OCI-LY3 (cell line): ENCODE results near the gene USP4.
A peak's percentile ranks its signal among the peaks of the same experiment; 100 is the strongest.

Source experiments
- H2AFZ ChIP-seq: fragments of 200-600, 300-600 bp; shearing (Covaris generic); 2 replicates; pipeline ENCODE4 v1.6.0; 2014; ENCODE audit warnings: antibody characterized with exemption, low read depth, low read length
- H3K27ac ChIP-seq: fragments of 200-600, 300-600 bp; sonication (generic); 2 replicates; pipeline ENCODE4 v1.5.1; 2014; ENCODE audit warnings: mild to moderate bottlenecking, low read length, moderate library complexity, mixed read lengths
- H3K27me3 ChIP-seq: fragments of 200-600, 300-600 bp; sonication (generic); 2 replicates; pipeline ENCODE4 v1.6.1; 2014; ENCODE audit warnings: low read depth, low read length, mixed read lengths
- H3K36me3 ChIP-seq: fragments of 200-600, 300-600 bp; sonication (generic); replicated peaks from 2 replicates; pipeline ENCODE3; 2014; ENCODE audit warnings: low read depth, low read length, mixed read lengths
- H3K4me1 ChIP-seq: fragments of 300-600, 200-600 bp; sonication (generic); 2 replicates; pipeline ENCODE4 v1.6.1; 2014; ENCODE audit warnings: low read length, mixed read lengths
- H3K4me2 ChIP-seq: fragments of 200-600, 300-600 bp; sonication (generic); 2 replicates; pipeline ENCODE4 v1.6.1; 2014; ENCODE audit warnings: low read length, mixed read lengths
- H3K4me3 ChIP-seq: fragments of 300-600, 200-600 bp; sonication (generic); 2 replicates; pipeline ENCODE4 v1.5.1; 2014; ENCODE audit warnings: antibody characterized with exemption, mild to moderate bottlenecking, low read length, moderate library complexity
- H3K79me2 ChIP-seq: fragments of 300-600, 200-600 bp; shearing (Covaris generic); 2 replicates; pipeline ENCODE4 v1.6.1; 2014; ENCODE audit warnings: mild to moderate bottlenecking, low read length, mixed read lengths
- H3K9ac ChIP-seq: fragments of 300-600, 200-600 bp; shearing (Covaris generic); 2 replicates; pipeline ENCODE4 v1.6.0; 2014; ENCODE audit warnings: mild to moderate bottlenecking, low read length, moderate library complexity
- H3K9me3 ChIP-seq: fragments of 200-600, 300-600 bp; shearing (Covaris generic); 2 replicates; pipeline ENCODE4 v1.6.1; 2014; ENCODE audit warnings: low read length, mixed read lengths; ENCODE audit not compliant: insufficient read depth
- H4K20me1 ChIP-seq: fragments of 200-600, 300-600 bp; sonication (generic); 2 replicates; pipeline ENCODE4 v1.6.1; 2016; ENCODE audit warnings: low read length, mixed read lengths; ENCODE audit not compliant: insufficient read depth
- CTCF ChIP-seq: fragments of 200-600, 300-600 bp; sonication (generic); IDR thresholded peaks from 2 replicates; pipeline ENCODE4 v1.5.1; 2014; ENCODE audit warnings: antibody characterized with exemption, low read length, low read depth
- EZH2phosphoT487 ChIP-seq: fragments of 200-600 bp; shearing (Covaris generic); IDR thresholded peaks from 2 replicates; pipeline ENCODE4 v1.6.1; 2018; ENCODE audit warnings: antibody characterized with exemption, mixed run types, low read depth

The USP4 gene

GRCh38 chr3:49346797-49347251 lies 7.0 kb upstream of the USP4 start:
- no peaks in the 10 kb centered on the region for H3K9me3 ChIP-seq
- H3K4me3 ChIP-seq: no peak overlapping the region
- no peaks in the 10 kb centered on the region for H3K36me3 ChIP-seq
- H3K27ac ChIP-seq: 0 out of 2 replicates have a peak overlapping the region, but pooled peaks have one; percentile 17
- no peak overlapping the region for H3K9ac ChIP-seq
- H4K20me1 ChIP-seq: no peaks in the 10 kb centered on the region
- H3K79me2 ChIP-seq: peaks cover 2% of the 10 kb centered on the region; the same call in 1 of the 2 replicates
- H3K27me3 ChIP-seq: no peaks in the 10 kb centered on the region
- H3K4me2 ChIP-seq: no peak overlapping the region
- peaks cover 46% of the 10 kb centered on the region for H3K4me1 ChIP-seq
- H2AFZ ChIP-seq: no peak overlapping the region
- no peak for TF ChIP-seq EZH2phosphoT487

GRCh38 chr3:49343163-49343562 lies 3.3 kb upstream of the USP4 start:
- no peak overlapping the region for H3K4me3 ChIP-seq
- no peaks in the 10 kb centered on the region for H4K20me1 ChIP-seq
- no peaks in the 10 kb centered on the region for H3K27me3 ChIP-seq
- no peak overlapping the region for H2AFZ ChIP-seq
- peak overlapping the region; percentile 82 for H3K27ac ChIP-seq
- TF ChIP-seq CTCF: no peak
- TF ChIP-seq EZH2phosphoT487: no peak
- H3K79me2 ChIP-seq: peaks cover 31% of the 10 kb centered on the region
- H3K9ac ChIP-seq: peak overlapping the region; percentile 36; the same call in 1 of the 2 replicates
- H3K4me2 ChIP-seq: peak overlapping the region; percentile 6
- no peaks in the 10 kb centered on the region for H3K9me3 ChIP-seq
- H3K36me3 ChIP-seq: no peaks in the 10 kb centered on the region
- peaks cover 60% of the 10 kb centered on the region for H3K4me1 ChIP-seq

- TF ChIP-seq CTCF: no peak
- TF ChIP-seq EZH2phosphoT487: no peak
- peaks cover 60% of the 10 kb centered on the region for H3K4me1 ChIP-seq
- H2AFZ ChIP-seq: peak overlapping the region; percentile 24; the same call in 1 of the 2 replicates
- no peak overlapping the region; the same call in 1 of the 2 replicates for H3K9ac ChIP-seq
- H3K4me3 ChIP-seq: no peak overlapping the region
- H3K4me2 ChIP-seq: no peak overlapping the region
- H3K79me2 ChIP-seq: peaks cover 41% of the 10 kb centered on the region
- no peaks in the 10 kb centered on the region for H3K27me3 ChIP-seq
- peaks cover 2% of the 10 kb centered on the region for H3K36me3 ChIP-seq
- no peaks in the 10 kb centered on the region for H4K20me1 ChIP-seq
- H3K9me3 ChIP-seq: no peaks in the 10 kb centered on the region
- H3K27ac ChIP-seq: peak overlapping the region; percentile 82
These were observed 2.1 kb upstream of the USP4 start for GRCh38 chr3:49341996-49342395.

GRCh38 chr3:49339581-49339940 lies 292 bp downstream of the USP4 start:
- peak overlapping the region; percentile 98 for H3K4me2 ChIP-seq
- peaks cover 45% of the 10 kb centered on the region for H3K4me1 ChIP-seq

More at GRCh38 chr3:49339581-49339940, 292 bp downstream of the USP4 start:
- TF ChIP-seq CTCF (no peak), EZH2phosphoT487 (no peak)
- peak overlapping the region; percentile 92 for H3K9ac ChIP-seq
- no peaks in the 10 kb centered on the region for H3K27me3 ChIP-seq
- peak overlapping the region; percentile 85 for H3K4me3 ChIP-seq
- peaks cover 56% of the 10 kb centered on the region for H3K79me2 ChIP-seq
- no peaks in the 10 kb centered on the region for H4K20me1 ChIP-seq
- H2AFZ ChIP-seq: peak overlapping the region; percentile 42; the same call in 1 of the 2 replicates
- H3K9me3 ChIP-seq: no peaks in the 10 kb centered on the region
- peaks cover 12% of the 10 kb centered on the region for H3K36me3 ChIP-seq
- H3K27ac ChIP-seq: peak overlapping the region; percentile 92
